Tibial nerve (tissue), 4 donors: ENCODE results near the gene SOX5. TPM values are rescaled to one million over a fixed set of nuclear protein-coding genes. Genes with fewer than 3 reads are reported as not detected.

Experiments used
- DNase-seq, 2 donors: peaks; one replicate each; pipeline ENCODE4 v3.0.0-alpha.2; 2019; ENCODE audit warnings: low spot score in 2 of 2
- H3K27ac ChIP-seq, 4 donors: fragments of 200-600 bp; sonication (generic) in 3 of 4; one replicate each; pipeline ENCODE4 v1.5.1; 2017 to 2019; ENCODE audit warnings: mild to moderate bottlenecking in 1 of 4
- H3K27me3 ChIP-seq, 2 donors: fragments of 200-600 bp; sonication (generic) in 1 of 2; one replicate each; pipeline versions ENCODE4 v1.5.1 to v1.6.0; 2017 to 2019
- H3K36me3 ChIP-seq, 3 donors: fragments of 200-600 bp; sonication (generic); one replicate each; pipeline ENCODE4 v1.5.1; 2018 to 2019
- H3K4me1 ChIP-seq, 4 donors: fragments of 200-600 bp; sonication (generic) in 3 of 4; one replicate each; pipeline ENCODE4 v1.5.1; 2017 to 2019
- H3K4me3 ChIP-seq, 4 donors: fragments of 200-600 bp; sonication (generic) in 3 of 4; one replicate each; pipeline ENCODE4 v1.5.1; 2017 to 2019; ENCODE audit warnings: mild to moderate bottlenecking in 1 of 4, moderate library complexity in 1 of 4
- H3K9me3 ChIP-seq, 4 donors: fragments of 200-600 bp; sonication (generic) in 3 of 4; one replicate each; pipeline ENCODE4 v1.5.1; 2017 to 2019
- CTCF ChIP-seq, 5 experiments: fragments of 200-600 bp in 3 of 5; fragments of 450-650 bp in 2 of 5; sonication (generic) in 3 of 5; IDR thresholded peaks; one replicate each; pipeline ENCODE4 v1.5.1; 2016 to 2019; ENCODE audit warnings: antibody characterized with exemption in 5 of 5, mild to moderate bottlenecking in 3 of 5, moderate library complexity in 2 of 5
- EP300 ChIP-seq, 2 donors: sonication (generic); formaldehyde crosslinking; IDR thresholded peaks; one replicate each; pipeline ENCODE4 v1.6.1; 2017; ENCODE audit warnings: antibody characterized with exemption in 2 of 2, mild to moderate bottlenecking in 1 of 2
- POLR2A ChIP-seq, 2 donors: fragments of 450-650 bp; IDR thresholded peaks; one replicate each; pipeline ENCODE4 v1.6.1; 2017; ENCODE audit warnings: antibody characterized with exemption in 2 of 2, mild to moderate bottlenecking in 2 of 2, moderate library complexity in 2 of 2
- WGBS, 2 donors: methylation state at CpG; one replicate each; pipeline ENCODE4 v1.1.5; 2018; 5-methylcytosine and 5-hydroxymethylcytosine counted together
- total RNA-seq, 4 donors: library from RNA; depleted of rRNA; stranded (reverse); fragments of >200 nt; gene quantifications; one replicate each; pipeline ENCODE4 v1.1.0, GENCODE V29; 2016

Gene SOX5
- total RNA-seq, 4 donors from 2014 or later = 24.0 to 53.8 (median 38.6) TPM

- DNase-seq = no peak
- H3K9me3 ChIP-seq = no peaks in the 10 kb centered on the region
- no peak overlapping the region for H3K27ac ChIP-seq
- H3K4me3 ChIP-seq = no peak overlapping the region
- H3K27me3 ChIP-seq = no peaks in the 10 kb centered on the region
- 57 to 59% methylated on average over 4 of the region's 4 CpGs for WGBS, 2 donors
- H3K4me1 ChIP-seq = peaks cover 0 to 7% (median 0%) of the 10 kb centered on the region in 4 donors
- TF ChIP-seq EP300 (IDR thresholded peaks at IDR 0.05) = no peak
- no peak for TF ChIP-seq POLR2A (IDR thresholded peaks at IDR 0.05)
- TF ChIP-seq CTCF (IDR thresholded peaks at IDR 0.05) = no peak
- H3K36me3 ChIP-seq = no peaks in the 10 kb centered on the region
Observed at GRCh38 chr12:23640754-23641153, 308.7 kb downstream of the SOX5 start.

- no peaks in the 10 kb centered on the region for H3K9me3 ChIP-seq
- H3K27ac ChIP-seq = no peak overlapping the region
- WGBS, 2 donors = 94 to 95% methylated on average over 2 of the region's 2 CpGs
- H3K4me1 ChIP-seq = no peaks in the 10 kb centered on the region
- no peak for DNase-seq
- TF ChIP-seq EP300 (IDR thresholded peaks at IDR 0.05) = no peak
- TF ChIP-seq CTCF (IDR thresholded peaks at IDR 0.05) = no peak
- TF ChIP-seq POLR2A (IDR thresholded peaks at IDR 0.05) = no peak
- H3K4me3 ChIP-seq = no peak overlapping the region
- no peaks in the 10 kb centered on the region for H3K36me3 ChIP-seq
- H3K27me3 ChIP-seq = no peaks in the 10 kb centered on the region
Observed at GRCh38 chr12:23634344-23634743, 315.1 kb downstream of the SOX5 start.

- TF ChIP-seq EP300 (IDR thresholded peaks at IDR 0.05) (no peak), CTCF (IDR thresholded peaks at IDR 0.05) (no peak), POLR2A (IDR thresholded peaks at IDR 0.05) (no peak)
- no peaks in the 10 kb centered on the region for H3K27me3 ChIP-seq
- 75 to 78% methylated on average over 4 of the region's 4 CpGs for WGBS, 2 donors
Observed at GRCh38 chr12:23631786-23632377, 317.6 kb downstream of the SOX5 start.

GRCh38 chr12:23630524-23630923 is 318.9 kb downstream of the SOX5 start:
- no peaks in the 10 kb centered on the region for H3K4me1 ChIP-seq
- TF ChIP-seq POLR2A (IDR thresholded peaks at IDR 0.05) (no peak), CTCF (IDR thresholded peaks at IDR 0.05) (no peak), EP300 (IDR thresholded peaks at IDR 0.05) (no peak)
- no peaks in the 10 kb centered on the region for H3K27me3 ChIP-seq
- H3K9me3 ChIP-seq = no peaks in the 10 kb centered on the region
- H3K27ac ChIP-seq = no peak overlapping the region
- H3K36me3 ChIP-seq = no peaks in the 10 kb centered on the region
- DNase-seq = no peak
- H3K4me3 ChIP-seq = no peak overlapping the region

More at GRCh38 chr12:23631786-23632377, 317.6 kb downstream of the SOX5 start:
- Histone ChIP-seq H3K27ac (no peak overlapping the region), H3K4me3 (no peak overlapping the region), H3K9me3 (no peaks in the 10 kb centered on the region), H3K36me3 (no peaks in the 10 kb centered on the region), H3K4me1 (no peaks in the 10 kb centered on the region)
- DNase-seq = no peak

- Histone ChIP-seq H3K4me1 (no peaks in the 10 kb centered on the region), H3K27ac (peak overlapping the region in 1 of 4 donors; percentile 51), H3K4me3 (no peak overlapping the region), H3K27me3 (no peaks in the 10 kb centered on the region), H3K9me3 (no peaks in the 10 kb centered on the region), H3K36me3 (no peaks in the 10 kb centered on the region)
- TF ChIP-seq POLR2A (IDR thresholded peaks at IDR 0.05) = no peak
- TF ChIP-seq EP300 (IDR thresholded peaks at IDR 0.05) = no peak
- TF ChIP-seq CTCF (IDR thresholded peaks at IDR 0.05) = no peak
- WGBS, 2 donors = 39 to 44% methylated on average over 3 of the region's 3 CpGs
- DNase-seq = no peak
Observed at GRCh38 chr12:23628806-23629205, 320.7 kb downstream of the SOX5 start.
